ENCODE data around the gene FCHO2.
A peak's percentile ranks its signal among the peaks of the same experiment; 100 is the strongest.

Gene FCHO2

GRCh38 chr5:73031839-73032238 is 76.0 kb downstream of the FCHO2 start:
- DNase-seq: peak; percentile 35

DNA sequence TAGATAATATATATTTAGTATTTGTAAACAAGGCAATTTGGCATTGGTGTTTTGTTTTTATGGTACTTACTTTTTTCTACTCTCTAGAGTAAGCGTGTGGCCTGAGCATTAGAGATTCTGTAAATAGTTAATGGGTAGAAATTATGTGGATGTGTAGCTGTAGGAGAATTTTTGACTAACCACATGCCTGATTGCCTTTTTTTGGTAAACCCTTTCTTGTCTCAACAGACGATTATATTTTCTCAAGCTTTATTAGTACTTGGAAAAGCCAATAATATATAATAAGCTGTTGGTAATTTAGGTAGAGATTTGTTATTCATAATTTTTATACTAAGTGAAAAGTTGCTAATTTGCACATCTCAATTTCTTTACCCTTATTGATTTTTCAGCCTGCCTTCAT is 76.8 kb downstream of the FCHO2 start:
- no peak for DNase-seq

DNA sequence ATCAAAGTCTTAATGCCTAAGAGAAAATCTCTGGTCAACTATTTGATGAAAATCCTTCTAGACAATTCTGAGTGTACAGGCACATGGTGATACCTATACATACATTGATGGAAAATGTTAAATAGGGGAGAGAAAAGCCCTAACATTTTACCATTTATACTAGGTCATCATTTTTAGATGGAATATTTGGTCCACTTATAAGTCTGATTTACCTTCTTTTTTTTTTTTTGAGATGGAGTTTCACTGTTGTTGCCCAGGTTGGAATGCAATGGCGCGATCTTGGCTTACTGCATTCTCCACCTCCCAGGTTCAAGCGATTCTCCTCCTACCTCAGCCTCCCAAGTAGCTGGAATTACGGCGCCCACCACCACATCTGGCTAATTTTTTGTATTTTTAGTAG is 81.7 kb downstream of the FCHO2 start:
- DNase-seq: no peak

DNA sequence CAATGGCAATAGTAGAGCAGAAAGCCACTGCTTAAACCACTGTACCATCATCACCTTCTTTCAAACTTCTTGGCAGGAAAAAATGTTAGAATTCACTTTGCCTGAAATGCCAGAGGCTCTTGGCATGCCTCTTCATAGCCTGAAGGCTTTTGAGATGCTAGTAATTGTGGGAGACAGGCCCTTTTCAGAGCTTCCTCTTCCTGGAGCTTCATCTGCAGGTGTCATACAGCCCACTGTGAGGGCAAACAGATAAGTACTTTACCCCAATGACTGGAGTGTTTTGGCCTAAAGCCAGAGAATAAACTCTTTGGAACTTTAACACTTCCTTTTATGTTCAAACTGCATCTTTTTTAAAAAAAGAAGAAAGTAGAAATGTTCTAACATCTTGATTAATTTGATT is 83.2 kb downstream of the FCHO2 start:
- DNase-seq: no peak

GRCh38 chr5:73042993-73043392 is 87.2 kb downstream of the FCHO2 start:
- DNase-seq: no peak

- DNase-seq: no peak
Measured at GRCh38 chr5:73044546-73044945, 88.7 kb downstream of the FCHO2 start.

GRCh38 chr5:73045623-73046022 is 89.8 kb downstream of the FCHO2 start:
- no peak for DNase-seq

DNA sequence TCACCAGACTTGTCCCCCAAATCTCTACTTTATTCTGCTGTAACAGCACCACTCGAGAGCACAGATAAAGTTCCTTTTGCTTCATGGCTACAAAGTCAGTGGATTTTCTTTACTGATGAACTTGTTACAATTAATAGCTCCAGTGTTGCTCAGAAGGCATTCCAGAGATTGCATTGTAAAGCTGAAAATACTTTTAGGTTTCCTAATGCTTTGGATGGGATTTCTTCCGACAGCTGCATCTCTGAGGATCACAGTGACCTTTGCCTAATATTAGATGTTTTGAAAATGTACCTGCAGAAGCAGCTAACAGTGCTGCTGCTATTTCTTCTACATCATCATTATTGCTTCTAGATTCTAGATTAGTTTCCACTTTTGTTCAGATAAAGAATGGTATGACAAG is 105.8 kb downstream of the FCHO2 start:
- DNase-seq: no peak

- DNase-seq: no peak
Measured at GRCh38 chr5:73066466-73066865, 110.6 kb downstream of the FCHO2 start.

DNA sequence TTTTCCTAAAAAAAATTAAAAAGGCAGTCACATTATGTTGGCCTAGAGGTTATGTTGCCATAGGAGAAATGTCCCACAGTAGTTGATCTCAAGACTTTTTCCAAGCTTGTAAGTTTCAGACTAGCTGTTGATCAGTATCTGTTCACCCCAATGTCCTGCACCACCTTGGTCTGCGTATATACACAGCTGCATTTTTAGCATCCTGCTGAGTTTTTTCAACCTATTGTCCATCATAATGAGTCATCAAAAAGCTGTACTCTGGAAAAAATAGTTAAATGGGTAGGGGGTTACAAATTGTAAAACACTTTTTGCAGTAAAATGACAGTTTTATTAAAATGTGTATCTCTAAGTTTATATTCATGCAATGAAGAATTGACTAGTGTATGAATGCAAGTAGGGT is 111.4 kb downstream of the FCHO2 start:
- no peak for DNase-seq

GRCh38 chr5:73081093-73081492 is 125.3 kb downstream of the FCHO2 start:
- DNase-seq: no peak

GRCh38 chr5:73088026-73088425 is 132.2 kb downstream of the FCHO2 start:
- no peak for DNase-seq

GRCh38 chr5:73093943-73094342 is 138.1 kb downstream of the FCHO2 start:
- DNase-seq: no peak

- no peak for DNase-seq
Measured at GRCh38 chr5:73094415-73094814, 138.6 kb downstream of the FCHO2 start.

- no peak for DNase-seq
Measured at GRCh38 chr5:73095564-73096238, 139.9 kb downstream of the FCHO2 start.

DNA sequence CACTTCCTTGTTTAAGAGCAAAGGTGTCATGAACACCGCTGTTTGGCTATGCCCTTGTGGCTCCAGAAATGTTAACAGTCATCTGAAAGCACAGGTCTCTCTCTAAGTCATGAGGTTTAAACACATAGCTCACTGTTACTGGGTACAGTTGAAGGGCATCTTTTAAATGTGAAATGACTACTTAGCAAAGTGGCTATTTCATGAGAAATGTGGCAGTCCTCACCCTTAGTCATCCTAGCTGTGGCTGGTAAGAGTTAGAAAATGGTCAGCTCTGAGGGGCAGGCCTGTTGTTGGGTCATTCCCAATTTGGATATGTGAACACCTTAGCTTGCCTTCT is 140.4 kb downstream of the FCHO2 start:
- no peak for DNase-seq

- DNase-seq: no peak
Measured at GRCh38 chr5:73097740-73098139, 141.9 kb downstream of the FCHO2 start.

DNA sequence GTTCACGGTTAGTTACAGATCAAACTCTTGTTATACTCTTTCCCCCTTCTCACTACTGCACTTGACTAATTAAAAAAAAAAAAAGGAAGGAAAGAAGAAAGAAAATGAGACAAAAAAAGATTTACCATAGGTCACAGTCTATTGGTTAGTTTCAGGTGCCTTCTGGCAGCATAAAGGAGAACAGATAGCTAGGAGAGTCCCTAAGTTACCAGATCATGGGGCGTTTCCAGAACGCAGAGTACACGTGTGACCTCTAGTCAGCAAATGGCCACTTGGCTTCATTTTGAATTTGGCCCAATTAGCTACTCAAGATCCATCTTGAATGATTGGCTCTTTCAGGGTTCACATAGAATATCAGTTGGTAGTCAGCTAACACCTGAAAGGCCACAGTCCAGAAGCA is 144.3 kb downstream of the FCHO2 start:
- DNase-seq: no peak

- DNase-seq: no peak
Measured at GRCh38 chr5:73103870-73104299, 148.0 kb downstream of the FCHO2 start.

DNA sequence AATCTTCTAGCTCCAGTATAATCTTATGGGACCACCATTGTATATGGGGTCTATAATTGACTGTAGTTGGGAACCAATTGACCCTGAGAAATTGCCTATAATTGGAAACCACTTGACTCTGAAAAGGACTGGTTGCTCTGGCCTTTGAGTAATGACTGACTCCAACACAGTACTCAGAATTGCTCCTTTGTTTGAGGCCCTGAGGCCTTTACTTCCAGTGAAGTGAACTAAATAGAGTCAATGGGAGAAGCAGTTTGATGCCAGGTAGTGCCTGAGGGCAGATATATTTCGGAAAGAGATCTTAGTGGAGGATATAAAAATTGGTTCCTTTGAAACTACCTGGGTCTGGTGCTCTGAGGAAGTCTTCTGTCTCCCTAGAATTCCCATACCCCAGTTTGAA is 148.5 kb downstream of the FCHO2 start:
- no peak for DNase-seq

DNA sequence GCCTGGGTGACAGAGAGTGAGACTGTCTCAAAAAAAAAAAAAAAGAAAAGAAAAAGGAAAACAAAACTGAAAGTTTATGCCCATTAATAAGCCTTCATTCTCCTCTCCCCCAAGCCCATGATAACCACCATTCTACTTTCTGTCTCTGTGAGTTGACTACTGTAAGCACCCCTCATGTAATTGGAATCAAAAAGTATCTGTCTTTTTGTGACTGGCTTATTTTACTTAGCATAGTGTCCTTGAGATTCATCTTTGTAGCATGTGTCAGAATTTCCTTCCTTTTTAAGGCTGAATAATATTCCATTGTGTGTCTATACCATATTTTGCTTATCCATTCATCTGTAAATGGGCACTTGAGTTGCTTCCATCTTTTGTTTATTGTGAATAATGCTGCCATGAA is 150.5 kb downstream of the FCHO2 start:
- DNase-seq: no peak

DNA sequence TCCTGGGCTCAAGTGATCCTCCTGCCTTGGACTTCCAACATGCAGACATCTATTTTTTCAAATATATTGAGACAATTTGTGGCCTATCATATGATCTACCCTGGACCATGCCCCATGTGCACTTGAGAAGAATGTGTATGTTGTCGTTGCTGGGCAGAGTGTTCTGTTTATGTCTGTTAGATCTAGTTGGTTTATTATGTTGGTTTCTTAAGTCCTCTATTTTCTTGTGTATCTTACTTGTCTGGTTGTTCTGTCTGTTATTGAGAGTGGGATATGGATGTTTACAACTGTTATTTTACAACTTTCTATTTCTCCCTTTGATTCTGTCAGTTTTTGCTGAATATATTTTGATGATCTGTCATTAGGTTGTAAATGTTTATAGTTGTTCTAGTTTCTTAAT is 154.3 kb downstream of the FCHO2 start:
- no peak for DNase-seq

DNA sequence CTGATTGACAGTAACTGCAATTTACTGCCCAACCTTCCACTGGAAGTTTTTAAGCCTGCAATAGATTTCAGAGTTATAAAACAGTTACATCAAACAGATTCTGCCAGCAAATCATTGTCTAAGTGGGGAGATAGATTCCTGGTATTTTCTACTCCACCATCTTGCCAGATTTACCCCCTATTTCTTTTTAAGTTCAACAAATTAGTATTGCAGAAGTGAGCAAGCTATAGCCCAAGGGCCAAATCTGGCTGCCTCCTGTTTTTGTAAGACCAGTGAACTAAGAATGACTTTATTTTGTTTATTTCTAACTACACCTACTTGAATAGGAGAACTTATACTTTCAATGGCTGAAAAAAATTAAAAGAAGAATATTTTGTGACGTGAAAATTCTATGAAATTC is 155.7 kb downstream of the FCHO2 start:
- DNase-seq: no peak

GRCh38 chr5:73112359-73112758 is 156.5 kb downstream of the FCHO2 start:
- DNase-seq: no peak

- no peak for DNase-seq
Measured at GRCh38 chr5:73114044-73114688, 158.3 kb downstream of the FCHO2 start.
